Peyer's patch (tissue), 4 donors: ENCODE results near the gene PARD6B.
"Not testable (repeated sequence)": the region's sequence is repeated elsewhere in the genome, so short reads cannot be mapped to it uniquely, and the experiment has no call there.

Experiments used
- POLR2A ChIP-seq, 2 donors: fragments of 450-650 bp; IDR thresholded peaks; one replicate each; pipeline ENCODE4 v1.5.1; 2017; ENCODE audit warnings: antibody characterized with exemption in 2 of 2, mild to moderate bottlenecking in 2 of 2, moderate library complexity in 2 of 2
- TF ChIP-seq, protein P1 (sequence below), 6 experiments: fragments of 450-650 bp in 4 of 6; fragments of 200-600 bp in 2 of 6; sonication (generic) in 1 of 6; IDR thresholded peaks; one replicate each; pipeline ENCODE4 v1.5.1; 2017 to 2019; ENCODE audit warnings: antibody characterized with exemption in 6 of 6, mild to moderate bottlenecking in 3 of 6, moderate library complexity in 1 of 6

GRCh38 chr20:50703651-50704438 is 27.5 kb upstream of the PARD6B start:
- TF ChIP-seq, protein P1, sequence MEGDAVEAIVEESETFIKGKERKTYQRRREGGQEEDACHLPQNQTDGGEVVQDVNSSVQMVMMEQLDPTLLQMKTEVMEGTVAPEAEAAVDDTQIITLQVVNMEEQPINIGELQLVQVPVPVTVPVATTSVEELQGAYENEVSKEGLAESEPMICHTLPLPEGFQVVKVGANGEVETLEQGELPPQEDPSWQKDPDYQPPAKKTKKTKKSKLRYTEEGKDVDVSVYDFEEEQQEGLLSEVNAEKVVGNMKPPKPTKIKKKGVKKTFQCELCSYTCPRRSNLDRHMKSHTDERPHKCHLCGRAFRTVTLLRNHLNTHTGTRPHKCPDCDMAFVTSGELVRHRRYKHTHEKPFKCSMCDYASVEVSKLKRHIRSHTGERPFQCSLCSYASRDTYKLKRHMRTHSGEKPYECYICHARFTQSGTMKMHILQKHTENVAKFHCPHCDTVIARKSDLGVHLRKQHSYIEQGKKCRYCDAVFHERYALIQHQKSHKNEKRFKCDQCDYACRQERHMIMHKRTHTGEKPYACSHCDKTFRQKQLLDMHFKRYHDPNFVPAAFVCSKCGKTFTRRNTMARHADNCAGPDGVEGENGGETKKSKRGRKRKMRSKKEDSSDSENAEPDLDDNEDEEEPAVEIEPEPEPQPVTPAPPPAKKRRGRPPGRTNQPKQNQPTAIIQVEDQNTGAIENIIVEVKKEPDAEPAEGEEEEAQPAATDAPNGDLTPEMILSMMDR (IDR thresholded peaks at IDR 0.05): not testable (repeated sequence)
- TF ChIP-seq POLR2A (IDR thresholded peaks at IDR 0.05): not testable (repeated sequence)
